ENCODE results near the gene ATP2A1.
A peak's percentile ranks its signal among the peaks of the same experiment; 100 is the strongest.
"Not testable (repeated sequence)": the region's sequence is repeated elsewhere in the genome, so short reads cannot be mapped to it uniquely, and the experiment has no call there.

ATP2A1 gene

DNA sequence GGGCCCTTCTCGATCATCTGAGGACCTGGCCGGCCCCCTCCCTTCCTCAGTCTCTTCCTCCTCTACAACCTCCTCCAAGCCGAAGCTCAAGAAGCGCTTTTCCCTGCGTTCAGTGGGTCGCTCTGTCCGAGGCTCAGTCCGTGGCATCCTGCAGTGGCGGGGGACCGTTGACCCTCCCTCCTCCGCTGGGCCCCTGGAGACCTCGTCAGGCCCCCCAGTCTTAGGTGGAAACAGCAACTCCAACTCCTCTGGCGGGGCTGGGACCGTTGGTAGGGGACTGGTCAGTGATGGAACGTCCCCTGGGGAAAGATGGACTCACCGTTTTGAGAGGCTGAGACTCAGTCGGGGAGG is 11.9 kb upstream of the ATP2A1 start:
- DNase-seq (ENCODE audit: low read depth) = no peak
- TF ChIP-seq, protein P1, sequence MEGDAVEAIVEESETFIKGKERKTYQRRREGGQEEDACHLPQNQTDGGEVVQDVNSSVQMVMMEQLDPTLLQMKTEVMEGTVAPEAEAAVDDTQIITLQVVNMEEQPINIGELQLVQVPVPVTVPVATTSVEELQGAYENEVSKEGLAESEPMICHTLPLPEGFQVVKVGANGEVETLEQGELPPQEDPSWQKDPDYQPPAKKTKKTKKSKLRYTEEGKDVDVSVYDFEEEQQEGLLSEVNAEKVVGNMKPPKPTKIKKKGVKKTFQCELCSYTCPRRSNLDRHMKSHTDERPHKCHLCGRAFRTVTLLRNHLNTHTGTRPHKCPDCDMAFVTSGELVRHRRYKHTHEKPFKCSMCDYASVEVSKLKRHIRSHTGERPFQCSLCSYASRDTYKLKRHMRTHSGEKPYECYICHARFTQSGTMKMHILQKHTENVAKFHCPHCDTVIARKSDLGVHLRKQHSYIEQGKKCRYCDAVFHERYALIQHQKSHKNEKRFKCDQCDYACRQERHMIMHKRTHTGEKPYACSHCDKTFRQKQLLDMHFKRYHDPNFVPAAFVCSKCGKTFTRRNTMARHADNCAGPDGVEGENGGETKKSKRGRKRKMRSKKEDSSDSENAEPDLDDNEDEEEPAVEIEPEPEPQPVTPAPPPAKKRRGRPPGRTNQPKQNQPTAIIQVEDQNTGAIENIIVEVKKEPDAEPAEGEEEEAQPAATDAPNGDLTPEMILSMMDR (IDR thresholded peaks at IDR 0.05; ENCODE audit: control insufficient read depth, insufficient read depth, low read depth, low read length, missing control alignments) = no peak
- no peak overlapping the region for H3K4me3 ChIP-seq (ENCODE audit: control insufficient read depth, low read depth, low read length)

DNA sequence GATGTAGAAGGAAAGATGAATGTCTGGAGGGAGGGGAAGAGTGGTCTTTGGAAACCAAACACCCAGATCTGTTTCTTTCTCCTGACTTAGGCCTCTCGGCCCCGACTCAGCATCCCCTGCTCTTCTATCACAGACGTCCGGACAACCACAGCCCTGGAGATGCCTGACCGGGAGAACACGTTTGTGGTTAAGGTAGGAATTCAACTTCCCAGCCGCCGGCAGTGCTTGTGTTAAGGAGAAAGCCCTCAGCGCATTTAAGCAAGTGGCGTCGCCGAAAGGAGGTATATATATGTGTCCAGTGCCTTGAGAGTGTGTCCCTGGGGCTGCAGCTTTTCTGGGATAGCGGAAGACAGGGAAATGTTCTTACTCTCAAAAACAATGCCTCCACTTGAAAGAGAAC is 11.0 kb upstream of the ATP2A1 start:
- no peak overlapping the region for H3K4me3 ChIP-seq (ENCODE audit: control insufficient read depth, low read depth, low read length)
- TF ChIP-seq, protein P1 (IDR thresholded peaks at IDR 0.05; ENCODE audit: control insufficient read depth, insufficient read depth, low read depth, low read length, missing control alignments) = no peak
- no peak for DNase-seq (ENCODE audit: low read depth)

DNA sequence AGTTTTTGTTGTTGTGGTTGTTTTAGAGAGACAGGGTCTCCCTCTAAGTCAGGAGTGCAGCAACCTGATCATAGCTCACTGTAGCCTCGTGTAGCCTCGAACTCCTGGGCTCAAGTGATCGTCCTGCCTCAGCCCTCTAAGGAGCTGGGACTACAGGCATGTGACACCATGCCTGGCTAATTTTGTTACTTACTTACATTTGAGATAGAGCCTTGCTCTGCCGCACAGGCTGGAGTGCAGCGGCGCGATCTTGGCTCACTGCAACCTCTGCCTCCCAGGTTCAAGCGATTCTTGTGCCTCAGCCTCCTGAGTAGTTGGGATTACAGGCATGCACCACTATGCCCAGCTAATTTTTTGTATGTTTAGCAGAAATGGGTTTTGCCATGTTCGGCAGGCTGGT is 10.6 kb upstream of the ATP2A1 start:
- not testable (repeated sequence) for H3K4me3 ChIP-seq (ENCODE audit: control insufficient read depth, low read depth, low read length); DNase-seq (ENCODE audit: low read depth)

DNA sequence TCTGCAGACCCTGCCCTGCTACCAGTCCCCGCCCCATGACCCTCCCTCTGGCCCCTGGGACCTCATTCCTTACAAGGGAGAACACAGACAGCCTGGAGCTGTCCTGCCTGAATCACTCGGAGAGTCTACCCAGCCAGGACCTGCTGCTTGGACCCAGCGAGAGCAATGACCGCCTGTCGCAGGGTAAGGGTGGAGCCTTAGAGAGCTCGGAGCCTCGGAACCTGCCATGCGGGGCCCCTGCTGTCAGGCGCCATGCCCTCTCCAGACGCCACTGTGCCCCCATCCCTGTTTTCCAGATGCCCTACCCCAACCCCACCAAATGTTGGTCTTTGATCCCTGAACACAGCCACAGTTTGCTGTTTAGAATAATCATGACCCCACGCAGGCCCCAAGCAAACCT is 9.1 kb upstream of the ATP2A1 start:
- TF ChIP-seq, protein P1 (IDR thresholded peaks at IDR 0.05; ENCODE audit: control insufficient read depth, insufficient read depth, low read depth, low read length, missing control alignments) = no peak
- no peak overlapping the region for H3K4me3 ChIP-seq (ENCODE audit: control insufficient read depth, low read depth, low read length)
- DNase-seq (ENCODE audit: low read depth) = no peak

DNA sequence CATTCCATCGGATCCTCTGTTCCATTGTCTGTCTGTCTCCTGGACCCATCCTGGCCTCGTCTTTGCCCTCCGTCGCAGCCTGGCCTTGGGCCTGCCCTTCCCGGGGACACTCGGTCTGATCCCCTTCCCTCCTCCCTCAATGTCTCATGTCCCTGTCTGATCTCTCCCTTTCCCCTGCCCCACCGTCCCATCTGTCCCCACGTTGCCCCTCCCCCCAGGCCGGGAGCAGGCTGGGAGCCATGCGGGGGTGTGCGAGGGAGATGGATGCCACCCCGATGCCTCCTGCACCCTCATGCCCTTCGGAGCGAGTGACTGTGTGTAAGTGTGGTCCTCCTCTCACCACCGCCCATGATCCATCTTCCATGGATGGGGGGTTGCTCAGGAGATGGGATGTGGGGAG is 5.3 kb upstream of the ATP2A1 start:
- TF ChIP-seq, protein P1 (IDR thresholded peaks at IDR 0.05; ENCODE audit: control insufficient read depth, insufficient read depth, low read depth, low read length, missing control alignments) = no peak

DNA sequence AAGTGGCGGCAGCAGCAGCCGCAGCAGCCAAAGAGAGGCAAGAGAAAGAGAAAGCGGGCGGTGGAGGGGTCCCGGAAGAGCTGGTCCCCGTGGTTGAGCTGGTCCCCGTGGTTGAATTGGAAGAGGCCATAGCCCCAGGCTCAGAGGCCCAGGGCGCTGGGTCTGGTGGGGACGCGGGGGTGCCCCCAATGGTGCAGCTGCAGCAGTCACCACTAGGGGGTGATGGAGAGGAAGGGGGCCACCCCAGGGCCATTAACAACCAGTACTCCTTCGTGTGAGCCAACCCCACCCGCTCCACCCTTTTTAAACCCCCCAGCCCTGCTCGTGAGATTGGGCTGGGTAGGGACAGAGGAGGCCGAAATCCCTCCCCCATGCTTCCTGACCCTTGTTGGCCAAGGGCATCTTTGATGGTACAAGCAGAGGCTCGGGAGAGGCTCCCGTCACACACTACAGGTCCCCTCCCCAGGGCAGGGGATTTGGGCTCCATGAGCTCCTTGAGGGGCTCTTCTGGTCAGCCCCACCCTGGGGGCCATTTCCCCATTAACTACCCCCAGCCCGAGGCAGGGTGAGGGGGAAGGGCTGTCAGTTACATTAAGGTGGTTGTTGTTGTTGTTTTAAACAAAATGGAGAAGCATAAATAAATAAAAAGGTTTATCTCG is 4.6 kb upstream of the ATP2A1 start:
- TF ChIP-seq, protein P1 (IDR thresholded peaks at IDR 0.05; ENCODE audit: control insufficient read depth, insufficient read depth, low read depth, low read length, missing control alignments) = peak; percentile 72
- no peak for DNase-seq (ENCODE audit: low read depth)

More for the DNA sequence above, 5.3 kb upstream of the ATP2A1 start:
- no peak for DNase-seq (ENCODE audit: low read depth)
- H3K4me3 ChIP-seq (ENCODE audit: control insufficient read depth, low read depth, low read length) = no peak overlapping the region

DNA sequence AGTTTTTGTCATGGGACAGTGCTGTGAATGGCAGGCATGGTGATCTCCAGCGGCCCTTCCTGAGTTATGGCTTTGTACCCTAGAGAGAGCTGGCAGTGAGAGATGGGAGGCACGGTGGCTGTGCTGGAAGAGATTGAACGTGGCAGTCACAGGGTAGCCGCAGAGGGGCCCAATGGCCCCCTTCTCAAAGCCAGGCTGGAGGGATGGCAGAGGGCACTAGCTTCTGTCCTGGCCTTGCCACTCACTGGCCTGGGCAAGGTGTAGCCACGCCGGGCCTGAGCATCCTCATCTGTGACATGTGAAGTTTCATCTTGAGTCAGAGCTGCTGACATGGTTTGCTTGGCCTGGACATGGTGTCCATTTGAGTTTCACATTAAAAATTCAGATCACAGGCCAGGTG is 3.9 kb upstream of the ATP2A1 start:
- TF ChIP-seq, protein P1 (IDR thresholded peaks at IDR 0.05; ENCODE audit: control insufficient read depth, insufficient read depth, low read depth, low read length, missing control alignments) = no peak
- DNase-seq (ENCODE audit: low read depth) = no peak

More for the DNA sequence above, 4.6 kb upstream of the ATP2A1 start:
- H3K4me3 ChIP-seq (ENCODE audit: control insufficient read depth, low read depth, low read length) = no peak overlapping the region

More for the DNA sequence above, 3.9 kb upstream of the ATP2A1 start:
- H3K4me3 ChIP-seq (ENCODE audit: control insufficient read depth, low read depth, low read length) = no peak overlapping the region
